HepG2 (cell line): ENCODE results near the gene SGO1. TPM values are rescaled to one million over a fixed set of nuclear protein-coding genes. Genes with fewer than 3 reads are reported as not detected.

ENCODE experiments used
- ATAC-seq: fragments of 200-7000 bp; cut with Tn5 transposase; 3 replicates; pipeline ENCODE4 v1.9.1; 2020; ENCODE audit warnings: mild to moderate bottlenecking, moderate library complexity
- BruUV-seq: library from RNA; stranded (reverse); fragments of 400-500 nt; replicated peaks from 2 replicates; lab custom pipeline; 2021; lab: Mats Ljungman, UMichigan
- CTCF ChIA-PET: fragments of 300-600 bp; formaldehyde crosslinking; extraction: SDS; loops from one replicate; lab custom pipeline; 2021; ENCODE audit warnings: low total read pairs, inconsistent platforms, low intra/inter-chr PET ratio; lab: Yijun Ruan, JAX
- POLR2A ChIA-PET: fragments of 350-600 bp; sonication (Branson Sonifier 250); formaldehyde crosslinking; loops from one replicate; lab custom pipeline; 2020; ENCODE audit warnings: antibody characterized with exemption, inconsistent platforms; lab: Yijun Ruan, JAX
- DNase-seq: peaks from one replicate; pipeline ENCODE4 v3.0.0-alpha.2; 2015; ENCODE audit warnings: low spot score
- FAIRE-seq: peaks from 3 replicates; lab custom pipeline; 2011; peaks lifted over from hg19 to GRCh38; lab: Jason Lieb, UNC
- H2AFZ ChIP-seq: one replicate; pipeline ENCODE4 v1.6.1; 2011; ENCODE audit warnings: low read length, inconsistent platforms
- H3K27ac ChIP-seq: fragments of 300-600 bp; 3 replicates; pipeline ENCODE4 v1.8.0; 2011; ENCODE audit warnings: mixed run types, mild to moderate bottlenecking, mixed read lengths, low read length, inconsistent platforms; ENCODE audit not compliant: insufficient read depth; ENCODE audit errors: extremely low read length
- H3K27me3 ChIP-seq, 2 experiments: fragments of 200-600 bp in 1 of 2; 2 replicates in 1 of 2; 3 replicates in 1 of 2; pipeline versions ENCODE4 v1.6.0 to v1.8.0; 2011; ENCODE audit warnings: low read length in 2 of 2, mild to moderate bottlenecking in 2 of 2, moderate library complexity in 2 of 2, inconsistent platforms in 1 of 2; ENCODE audit not compliant: insufficient read depth in 2 of 2, control insufficient read depth in 1 of 2
- H3K36me3 ChIP-seq, 2 experiments: fragments of 200-600 bp in 1 of 2; replicated peaks in 1 of 2; 2 replicates in 1 of 2; 3 replicates in 1 of 2; pipeline versions ENCODE4 v1.5.1 to v1.8.0; 2011; ENCODE audit warnings: low read length in 2 of 2, inconsistent platforms in 1 of 2; ENCODE audit not compliant: insufficient read depth in 2 of 2, control insufficient read depth in 1 of 2
- H3K4me1 ChIP-seq: 2 replicates; pipeline ENCODE4 v1.5.1; 2012; ENCODE audit warnings: low read length, inconsistent platforms; ENCODE audit not compliant: insufficient read depth
- H3K4me2 ChIP-seq: 2 replicates; pipeline ENCODE4 v1.6.0; 2011; ENCODE audit warnings: low read depth, low read length, inconsistent platforms
- H3K4me3 ChIP-seq, 3 experiments: fragments of 200-600 bp in 1 of 3; sonication (generic), shearing (Covaris generic) in 1 of 3; replicated peaks in 1 of 3; 2 replicates each; pipeline ENCODE4 v1.5.1; 2011 to 2016; ENCODE audit warnings: low read length in 3 of 3, inconsistent platforms in 2 of 3, low read depth in 2 of 3, mild to moderate bottlenecking in 2 of 3, control low read depth in 1 of 3, mixed read lengths in 1 of 3; ENCODE audit not compliant: insufficient read depth in 1 of 3
- H3K79me2 ChIP-seq: one replicate; pipeline ENCODE4 v1.6.1; 2011; ENCODE audit warnings: low read length, inconsistent platforms; ENCODE audit not compliant: insufficient read depth
- H3K9ac ChIP-seq: 2 replicates; pipeline ENCODE4 v1.6.0; 2011; ENCODE audit warnings: mild to moderate bottlenecking, low read depth, low read length, inconsistent platforms; ENCODE audit not compliant: insufficient read depth
- H3K9me3 ChIP-seq: 2 replicates; pipeline ENCODE4 v1.5.1; 2012; ENCODE audit warnings: mild to moderate bottlenecking, low read length
- H4K20me1 ChIP-seq: 2 replicates; pipeline ENCODE4 v1.6.0; 2011; ENCODE audit warnings: inconsistent platforms, mild to moderate bottlenecking, low read length, moderate library complexity; ENCODE audit not compliant: insufficient read depth
- CSRNP1 ChIP-seq: sonication (generic); formaldehyde crosslinking; IDR thresholded peaks from 2 replicates; pipeline ENCODE4 v1.8.1; 2023; ENCODE audit warnings: mild to moderate bottlenecking, missing genetic modification reagents
- DR1 ChIP-seq: sonication (generic); formaldehyde crosslinking; IDR thresholded peaks from 2 replicates; pipeline ENCODE4 v1.8.0; 2021; ENCODE audit warnings: mild to moderate bottlenecking, missing genetic modification reagents, inconsistent platforms
- HOXA7 ChIP-seq: sonication (generic); formaldehyde crosslinking; IDR thresholded peaks from 2 replicates; pipeline ENCODE4 v1.8.1; 2022; ENCODE audit warnings: mild to moderate bottlenecking, missing genetic modification reagents, moderate library complexity
- NKX3-1 ChIP-seq: sonication (generic); formaldehyde crosslinking; IDR thresholded peaks from 2 replicates; pipeline ENCODE4 v1.5.0; 2020; ENCODE audit warnings: missing genetic modification reagents
- PRDM10 ChIP-seq: sonication (generic); formaldehyde crosslinking; IDR thresholded peaks from 2 replicates; pipeline ENCODE4 v1.4.0; 2020; ENCODE audit warnings: low read depth, missing genetic modification reagents
- ZBTB3 ChIP-seq: sonication (generic); formaldehyde crosslinking; IDR thresholded peaks from 2 replicates; pipeline ENCODE4 v1.4.0; 2020; ENCODE audit warnings: low read depth, mild to moderate bottlenecking, moderate library complexity, missing genetic modification reagents, borderline replicate concordance
- ZBTB8A ChIP-seq: sonication (generic); formaldehyde crosslinking; IDR thresholded peaks from 2 replicates; pipeline ENCODE4 v1.4.0; 2020; ENCODE audit warnings: mild to moderate bottlenecking, low read depth, missing genetic modification reagents, borderline replicate concordance
- ZNF205 ChIP-seq: IDR thresholded peaks from 2 replicates; pipeline ENCODE4 v1.6.1; 2018; ENCODE audit warnings: missing biosample characterization, missing genetic modification reagents
- ZNF432 ChIP-seq: sonication (generic); formaldehyde crosslinking; IDR thresholded peaks from 2 replicates; pipeline ENCODE4 v1.5.0; 2020; ENCODE audit warnings: missing genetic modification reagents, mild to moderate bottlenecking, borderline replicate concordance
- ZNF639 ChIP-seq: conservative IDR thresholded peaks from 2 replicates; pipeline ENCODE4 v1.6.1; 2018; ENCODE audit warnings: missing genetic modification reagents
- WGBS: methylation state at CpG from one replicate; pipeline ENCODE4 v1.1.6; 2017; ENCODE audit warnings: low lambda C conversion rate; 5-methylcytosine and 5-hydroxymethylcytosine counted together
- in situ Hi-C: cut with HindIII; loops from 2 replicates; pipeline ENCODE4 v1.10.0; 2017; ENCODE audit warnings: low pct_unique_long_range_greater_than_20kb; ENCODE audit not compliant: extremely low pct_ligation_motif_present
- intact Hi-C: fragments of 100-400 bp; cut with micrococcal nuclease; formaldehyde crosslinking; loops from one replicate; pipeline ENCODE4 v1.10.0; 2022; ENCODE audit not compliant: unreplicated experiment
- polyA plus RNA-seq, 8 experiments: library from polyadenylated mRNA; depleted of rRNA in 3 of 8; stranded (reverse) in 7 of 8; unstranded in 1 of 8; fragments of >200 nt; fragmentation: Illumina TruSeq in 4 of 8; extraction: Trizol in 4 of 8; gene quantifications; 2 replicates each; pipeline versions ENCODE4 v1.2.1 to v1.2.3, GENCODE V29; 2011 to 2016; ENCODE audit warnings: low read depth in 4 of 8, missing spikeins in 1 of 8, mixed read lengths in 1 of 8; ENCODE audit not compliant: insufficient read depth in 1 of 8
- total RNA-seq, 5 experiments: library from RNA; depleted of rRNA; stranded (reverse); fragments of >200 nt; fragmentation: Illumina TruSeq; extraction: Trizol; gene quantifications; 2 replicates each; pipeline ENCODE4 v1.2.3, GENCODE V29; 2016; ENCODE audit warnings: low read depth in 1 of 5

Gene SGO1
- total and polyA plus RNA-seq, 2 of the 13 experiments (the other 11 are each of a cell fraction or from before 2014, with no cell fraction given), result 2.1 to 16.1 TPM

GRCh38 chr3:20201143-20201542 is 15.1 kb upstream of the SGO1 start (continued):
- no peak for TF ChIP-seq PRDM10 (CRISPR knock-in tag)
- no peak for TF ChIP-seq ZNF205 (CRISPR knock-in tag)
- TF ChIP-seq ZBTB8A, result no peak
- no peak for TF ChIP-seq CSRNP1 (CRISPR knock-in tag)
- no peak for TF ChIP-seq ZBTB3 (CRISPR knock-in tag)
- TF ChIP-seq ZNF639, result no peak

GRCh38 chr3:20197775-20198174 is 11.8 kb upstream of the SGO1 start:
- no peaks in the 10 kb centered on the region for H4K20me1 ChIP-seq
- ChIA-PET CTCF (no interaction called here), POLR2A (no interaction called here)
- no peaks in the 10 kb centered on the region for H3K9me3 ChIP-seq
- WGBS, result 17% methylated on average over 3 of the region's 3 CpGs
- H3K9ac ChIP-seq, result no peak overlapping the region
- intact Hi-C loops, result no loop called here
- H3K4me2 ChIP-seq, result no peak overlapping the region
- DNase-seq, result no peak
- no TSS peak for BruUV-seq
- TF ChIP-seq HOXA7 (CRISPR knock-in tag) (no peak), NKX3-1 (no peak), DR1 (no peak), ZNF432 (CRISPR knock-in tag) (no peak)
- TF ChIP-seq, all 625 proteins: peak for 0
- ATAC-seq, result no peak
- Histone ChIP-seq H2AFZ (no peak overlapping the region), H3K36me3 (no peaks in the 10 kb centered on the region), H3K27me3 (no peaks in the 10 kb centered on the region), H3K79me2 (no peaks in the 10 kb centered on the region), H3K4me3 (no peak overlapping the region), H3K4me1 (no peaks in the 10 kb centered on the region), H3K27ac (no peak overlapping the region)
- no peak for FAIRE-seq
- in situ Hi-C loops, result no loop called here
